ENCODE data around the gene C1orf210.

C1orf210 gene

DNA sequence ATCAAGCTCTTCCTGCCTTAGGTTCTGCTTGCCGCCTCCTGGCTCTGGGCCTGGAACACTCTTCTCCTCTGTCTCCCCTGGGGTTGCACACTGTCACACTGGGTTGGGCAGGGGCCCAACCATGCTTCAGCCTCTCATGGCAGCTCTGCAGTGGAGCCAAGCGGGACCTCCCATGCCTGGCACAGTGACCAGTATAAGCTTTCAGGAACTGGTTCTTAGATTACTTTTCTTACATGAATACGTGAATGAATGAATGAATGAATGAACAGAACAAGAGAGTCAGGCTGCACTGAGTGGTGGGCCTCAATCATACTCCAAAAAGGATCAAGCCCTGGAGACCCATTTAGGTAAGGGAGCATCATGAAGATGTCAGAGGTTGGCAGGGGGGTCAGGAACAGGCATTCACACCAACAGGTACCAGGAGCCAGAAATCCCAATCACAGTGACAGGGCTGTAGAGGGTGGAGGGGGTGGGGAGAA is 46.4 kb downstream of the C1orf210 start:
- no peak overlapping the region for H3K27ac ChIP-seq
- TF ChIP-seq ZFX (IDR thresholded peaks at IDR 0.05) (no peak), CTCF (conservative IDR thresholded peaks at IDR 0.05) (no peak)

DNA sequence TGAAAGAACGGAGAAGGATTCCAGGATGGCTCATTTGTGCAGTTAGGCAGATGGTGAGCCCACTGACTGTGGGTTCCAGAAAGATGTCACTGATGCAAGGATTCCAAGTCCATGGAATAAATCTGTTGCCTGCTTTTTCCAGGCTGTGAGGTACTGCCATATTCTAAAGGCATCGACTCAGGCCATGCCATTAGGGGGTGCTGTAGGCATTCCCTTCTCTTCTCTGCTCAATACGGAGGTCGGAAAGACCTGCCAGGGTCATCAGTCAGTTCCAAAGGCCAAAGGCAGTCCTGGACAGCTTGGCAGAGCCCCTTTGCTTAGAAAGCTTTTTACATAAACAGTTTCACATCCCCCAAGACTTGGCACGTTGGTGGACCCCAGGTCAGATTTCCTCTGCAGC is 47.3 kb downstream of the C1orf210 start:
- no peak overlapping the region for H3K27ac ChIP-seq
- TF ChIP-seq ZFX (IDR thresholded peaks at IDR 0.05) = no peak
- peak; percentile 72 for TF ChIP-seq CTCF (conservative IDR thresholded peaks at IDR 0.05)

DNA sequence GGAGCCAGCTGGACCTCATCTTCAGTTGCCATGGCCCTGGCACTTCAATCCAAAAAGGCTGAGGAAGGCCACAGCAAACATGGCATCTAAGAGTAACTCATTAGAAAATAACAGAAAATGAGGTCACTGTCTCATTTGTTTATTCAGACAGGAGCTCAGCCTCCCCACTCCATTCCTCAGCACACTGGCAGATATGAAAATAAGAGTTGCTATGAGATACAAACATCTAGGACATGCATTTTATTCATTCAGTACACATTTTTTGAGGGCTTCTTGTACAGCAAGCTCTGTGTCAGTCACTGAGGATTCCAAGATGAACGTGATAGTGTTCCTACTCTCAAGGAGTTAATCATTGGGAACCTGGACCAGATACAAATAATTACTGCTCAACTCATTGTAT is 48.3 kb downstream of the C1orf210 start:
- TF ChIP-seq ZFX (IDR thresholded peaks at IDR 0.05) = no peak
- TF ChIP-seq CTCF (conservative IDR thresholded peaks at IDR 0.05) = no peak
- H3K27ac ChIP-seq = no peak overlapping the region

DNA sequence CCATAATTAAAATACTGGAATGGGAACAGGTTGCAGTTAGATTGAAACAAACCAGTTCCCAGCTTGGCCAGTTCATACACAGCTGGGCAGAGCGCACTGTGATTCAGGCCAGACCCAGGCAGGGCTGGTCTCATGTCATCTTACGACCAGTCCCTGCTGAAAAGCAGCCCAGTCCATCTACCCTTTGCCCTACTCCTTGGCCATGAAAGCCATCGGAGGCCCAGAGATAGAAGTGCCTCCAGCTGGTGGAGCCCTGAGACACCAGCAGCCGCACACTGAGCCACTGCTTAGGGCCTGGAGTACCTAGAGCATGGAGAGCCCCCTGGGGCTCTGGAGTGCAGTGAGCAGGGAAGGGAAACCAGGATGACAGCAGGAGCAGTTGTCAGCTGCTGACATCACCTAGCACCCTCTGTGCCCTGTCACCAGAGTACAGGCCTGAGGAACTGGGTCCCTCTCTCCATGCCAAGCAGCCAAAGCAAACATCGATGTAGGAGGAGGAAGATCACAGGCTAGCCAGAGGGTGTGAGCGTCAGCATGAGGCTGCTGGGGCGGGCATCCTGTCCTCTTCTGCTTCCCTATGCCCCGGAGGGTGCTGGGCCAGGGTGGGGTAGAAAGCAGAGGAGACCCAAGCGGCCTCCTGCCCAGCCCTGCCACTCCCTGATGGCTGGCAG is 49.8 kb downstream of the C1orf210 start:
- TF ChIP-seq CTCF (conservative IDR thresholded peaks at IDR 0.05) = no peak; the same call in 1 of the 2 replicates
- peak overlapping the region; percentile 54 for H3K27ac ChIP-seq

- TF ChIP-seq ZFX (IDR thresholded peaks at IDR 0.05) = no peak
- TF ChIP-seq CTCF (conservative IDR thresholded peaks at IDR 0.05) = no peak
- H3K27ac ChIP-seq = peak overlapping the region; percentile 54
Observed at GRCh38 chr1:43235040-43235439, 50.3 kb downstream of the C1orf210 start.

DNA sequence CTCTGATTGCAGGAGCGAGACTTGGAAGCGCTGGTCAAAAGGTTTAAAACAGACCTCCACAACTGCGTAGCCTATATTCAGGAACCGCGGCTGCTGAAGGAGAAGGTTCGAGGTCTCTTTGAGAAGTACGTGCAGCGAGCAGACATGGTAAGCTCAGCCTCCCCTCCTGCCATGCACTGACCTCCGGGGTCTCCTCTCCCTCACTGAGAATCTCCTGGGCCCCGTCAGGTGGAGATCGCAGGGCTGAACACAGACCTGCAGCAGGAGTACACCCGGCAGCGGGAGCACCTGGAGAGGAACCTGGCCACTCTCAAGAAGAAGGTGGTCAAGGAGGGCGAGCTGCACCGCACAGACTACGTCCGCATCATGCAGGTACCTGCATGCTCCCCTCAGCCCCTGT is 51.1 kb downstream of the C1orf210 start:
- H3K27ac ChIP-seq = no peak overlapping the region; the same call in 1 of the 2 replicates
- TF ChIP-seq ZFX (IDR thresholded peaks at IDR 0.05) (no peak), CTCF (conservative IDR thresholded peaks at IDR 0.05) (no peak)

- no peak overlapping the region for H3K27ac ChIP-seq
- TF ChIP-seq CTCF (conservative IDR thresholded peaks at IDR 0.05) = no peak
- TF ChIP-seq ZFX (IDR thresholded peaks at IDR 0.05) = no peak
Observed at GRCh38 chr1:43233631-43234030, 51.8 kb downstream of the C1orf210 start.

Measured in C4-2B (cell line).